Stomach (tissue), 9 donors: Measurements from ENCODE around the gene PNPLA6. TPM values are rescaled to one million over a fixed set of nuclear protein-coding genes. Genes with fewer than 3 reads are reported as not detected.

Source experiments
- DNase-seq, 2 donors: peaks; one replicate each; pipeline versions ENCODE4 v3.0.0 to v3.0.0-alpha.2; 2013 to 2019
- H3K27ac ChIP-seq, 5 donors: fragments of 200-600 bp in 4 of 5; sonication (generic) in 4 of 5; one replicate each; pipeline ENCODE4 v1.5.1; 2013 to 2019; ENCODE audit warnings: mild to moderate bottlenecking in 1 of 5, moderate library complexity in 1 of 5
- H3K27me3 ChIP-seq, 3 donors: fragments of 200-600 bp; sonication (generic); one replicate each; pipeline ENCODE4 v1.5.1; 2017 to 2019; ENCODE audit warnings: mixed run types in 1 of 3
- H3K36me3 ChIP-seq, 4 donors: fragments of 200-600 bp; sonication (generic); 1 replicate in 3 of 4; 2 replicates in 1 of 4; pipeline ENCODE4 v1.5.1; 2016 to 2019
- H3K4me1 ChIP-seq, 4 donors: fragments of 200-600 bp; sonication (generic); one replicate each; pipeline ENCODE4 v1.5.1; 2016 to 2019
- H3K4me3 ChIP-seq, 4 donors: fragments of 200-600 bp; sonication (generic) in 3 of 4; one replicate each; pipeline ENCODE4 v1.5.1; 2016 to 2019; ENCODE audit warnings: mild to moderate bottlenecking in 1 of 4
- H3K9me3 ChIP-seq, 4 donors: fragments of 200-600 bp; sonication (generic); one replicate each; pipeline ENCODE4 v1.5.1; 2016 to 2019
- EP300 ChIP-seq: sonication (generic); formaldehyde crosslinking; IDR thresholded peaks from one replicate; pipeline ENCODE4 v1.6.1; 2017; ENCODE audit warnings: antibody characterized with exemption
- POLR2A ChIP-seq, 4 donors: fragments of 450-650 bp; IDR thresholded peaks; one replicate each; pipeline ENCODE4 v1.6.1; 2016; ENCODE audit warnings: antibody characterized with exemption in 4 of 4, control low read depth in 2 of 4, mild to moderate bottlenecking in 1 of 4, moderate library complexity in 1 of 4
- POLR2AphosphoS5 ChIP-seq, 3 donors: sonication (generic); formaldehyde crosslinking; IDR thresholded peaks; one replicate each; pipeline ENCODE4 v1.6.1; 2016; ENCODE audit warnings: antibody characterized with exemption in 3 of 3
- WGBS, 5 donors: extraction: QIAGEN DNeasy Blood & Tissue Kit in 3 of 5; methylation state at CpG; one replicate each; pipeline versions ENCODE4 v1.1.5 to v1.1.7; 2013 to 2018; 5-methylcytosine and 5-hydroxymethylcytosine counted together
- intact Hi-C: fragments of 100-400 bp; cut with DNase I; formaldehyde crosslinking; loops from one replicate; pipeline ENCODE4 v1.15.1; 2023; ENCODE audit warnings: low total_unique reads
- polyA plus RNA-seq, 3 donors: library from polyadenylated mRNA; stranded (reverse); fragments of 200-250 nt; gene quantifications; one replicate each; pipeline ENCODE4 v1.2.3, GENCODE V29; 2013
- total RNA-seq, 5 donors: library from RNA; depleted of rRNA; stranded (reverse); fragments of >200 nt; gene quantifications; one replicate each; pipeline versions ENCODE4 v1.1.0 to v1.2.3, GENCODE V29; 2014 to 2016
- TF ChIP-seq, protein P1 (sequence below), 7 experiments: fragments of 450-650 bp in 4 of 7; fragments of 200-600 bp in 3 of 7; sonication (generic) in 3 of 7; IDR thresholded peaks; one replicate each; pipeline ENCODE4 v1.5.1; 2016 to 2019; ENCODE audit warnings: antibody characterized with exemption in 7 of 7, control low read depth in 2 of 7, mild to moderate bottlenecking in 1 of 7
- donor health status: healthy with polysubstance abuse.
- donor health status: Bipolar disorder and iron deficiency.
- donor health status: healthy.

PNPLA6 gene
- total and polyA plus RNA-seq, 8 donors, result 15.2 to 357 (median 44.3) TPM

GRCh38 chr19:7521551-7522071, 13.9 kb upstream of the PNPLA6 start:
- Histone ChIP-seq H3K9me3 (no peaks in the 10 kb centered on the region), H3K36me3 (peaks cover 4 to 46% (median 40%) of the 10 kb centered on the region in 4 donors), H3K4me3 (peak overlapping the region; percentile 84 to 93 (median 89)), H3K27me3 (peaks cover 0 to 2% (median 0%) of the 10 kb centered on the region in 3 donors), H3K4me1 (peaks cover 27 to 48% (median 39%) of the 10 kb centered on the region in 4 donors), H3K27ac (peak overlapping the region in 4 of 5 donors; percentile 40 to 83 (median 77))
- TF ChIP-seq EP300 (no peak), POLR2AphosphoS5 (IDR thresholded peaks at IDR 0.05) (no peak), POLR2A (IDR thresholded peaks at IDR 0.05) (no peak)
- TF ChIP-seq, protein P1, sequence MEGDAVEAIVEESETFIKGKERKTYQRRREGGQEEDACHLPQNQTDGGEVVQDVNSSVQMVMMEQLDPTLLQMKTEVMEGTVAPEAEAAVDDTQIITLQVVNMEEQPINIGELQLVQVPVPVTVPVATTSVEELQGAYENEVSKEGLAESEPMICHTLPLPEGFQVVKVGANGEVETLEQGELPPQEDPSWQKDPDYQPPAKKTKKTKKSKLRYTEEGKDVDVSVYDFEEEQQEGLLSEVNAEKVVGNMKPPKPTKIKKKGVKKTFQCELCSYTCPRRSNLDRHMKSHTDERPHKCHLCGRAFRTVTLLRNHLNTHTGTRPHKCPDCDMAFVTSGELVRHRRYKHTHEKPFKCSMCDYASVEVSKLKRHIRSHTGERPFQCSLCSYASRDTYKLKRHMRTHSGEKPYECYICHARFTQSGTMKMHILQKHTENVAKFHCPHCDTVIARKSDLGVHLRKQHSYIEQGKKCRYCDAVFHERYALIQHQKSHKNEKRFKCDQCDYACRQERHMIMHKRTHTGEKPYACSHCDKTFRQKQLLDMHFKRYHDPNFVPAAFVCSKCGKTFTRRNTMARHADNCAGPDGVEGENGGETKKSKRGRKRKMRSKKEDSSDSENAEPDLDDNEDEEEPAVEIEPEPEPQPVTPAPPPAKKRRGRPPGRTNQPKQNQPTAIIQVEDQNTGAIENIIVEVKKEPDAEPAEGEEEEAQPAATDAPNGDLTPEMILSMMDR (IDR thresholded peaks at IDR 0.05), result no peak
- 47 to 62% (median 57%) methylated on average over 10 of the region's 10 CpGs for WGBS, 5 donors
- intact Hi-C loops, result no loop called here
- peak in 1 of 2 donors; percentile 7 for DNase-seq

DNA sequence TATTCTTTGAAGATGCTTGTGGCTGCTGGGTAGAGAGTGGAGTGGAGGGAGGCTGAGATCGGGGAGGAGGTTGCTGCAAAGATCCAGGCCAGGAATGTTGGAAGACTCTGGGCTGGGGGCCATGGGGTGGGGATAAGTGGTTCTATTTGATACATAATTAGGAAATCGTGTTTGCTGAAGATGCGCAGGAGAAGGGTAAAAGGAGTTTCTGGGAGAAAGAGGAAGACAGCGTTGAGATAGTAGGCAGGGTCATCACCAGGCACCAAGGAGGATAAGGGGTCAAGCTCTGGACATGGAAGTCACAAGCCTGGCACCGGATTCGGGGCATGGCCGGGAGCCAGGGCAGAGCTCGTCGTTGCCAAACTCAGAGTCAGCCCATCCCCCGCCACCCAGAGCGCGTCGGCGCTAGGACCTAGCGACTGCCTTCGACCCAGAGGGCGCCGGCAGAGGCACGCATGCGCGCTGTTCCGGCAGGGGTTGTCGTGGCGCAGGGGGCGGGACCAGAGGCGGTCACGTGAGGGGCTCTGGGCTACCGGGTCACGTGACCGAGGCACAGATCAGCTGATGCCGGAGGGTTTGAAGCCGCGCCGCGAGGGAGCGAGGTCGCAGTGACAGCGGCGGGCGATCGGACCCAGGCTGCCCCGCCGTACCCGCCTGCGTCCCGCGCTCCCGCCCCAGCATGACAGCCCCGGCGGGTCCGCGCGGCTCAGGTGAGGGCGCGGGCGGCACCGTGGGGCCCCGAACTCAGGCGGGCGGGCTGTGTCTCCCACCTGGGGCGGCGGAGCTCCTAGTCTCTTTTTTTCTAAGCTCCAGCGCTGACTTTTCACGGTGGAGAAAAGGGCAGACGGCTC, 13.2 kb upstream of the PNPLA6 start, which contains the start of gene MCOLN1:
MCOLN1 (plus strand) TSS at position 553 of the 851 bp plus-strand sequence; CDS start at position 680, 127 bp downstream.
- WGBS, 5 donors, result 0 to 3% (median 1%) methylated on average over 19 to 65 of the region's 65 CpGs
- Histone ChIP-seq H3K27ac (peak within 1 kb of the TSS; percentile 44 to 83 (median 72)), H3K27me3 (no peaks in the 10 kb centered on the region), H3K9me3 (no peaks in the 10 kb centered on the region), H3K4me3 (peak within 1 kb of the TSS; percentile 84 to 93 (median 89)), H3K4me1 (peaks cover 20 to 41% (median 32%) of the 10 kb centered on the region in 4 donors), H3K36me3 (peaks cover 6 to 53% (median 47%) of the 10 kb centered on the region in 4 donors)
- peak; percentile 100 for DNase-seq
- intact Hi-C loops, result no loop called here
- no peak for TF ChIP-seq EP300
- TF ChIP-seq, protein P1 (IDR thresholded peaks at IDR 0.05), result no peak
- TF ChIP-seq POLR2A (IDR thresholded peaks at IDR 0.05), result no peak
- peak; percentile 80 to 99 (median 98) for TF ChIP-seq POLR2AphosphoS5 (IDR thresholded peaks at IDR 0.05)

DNA sequence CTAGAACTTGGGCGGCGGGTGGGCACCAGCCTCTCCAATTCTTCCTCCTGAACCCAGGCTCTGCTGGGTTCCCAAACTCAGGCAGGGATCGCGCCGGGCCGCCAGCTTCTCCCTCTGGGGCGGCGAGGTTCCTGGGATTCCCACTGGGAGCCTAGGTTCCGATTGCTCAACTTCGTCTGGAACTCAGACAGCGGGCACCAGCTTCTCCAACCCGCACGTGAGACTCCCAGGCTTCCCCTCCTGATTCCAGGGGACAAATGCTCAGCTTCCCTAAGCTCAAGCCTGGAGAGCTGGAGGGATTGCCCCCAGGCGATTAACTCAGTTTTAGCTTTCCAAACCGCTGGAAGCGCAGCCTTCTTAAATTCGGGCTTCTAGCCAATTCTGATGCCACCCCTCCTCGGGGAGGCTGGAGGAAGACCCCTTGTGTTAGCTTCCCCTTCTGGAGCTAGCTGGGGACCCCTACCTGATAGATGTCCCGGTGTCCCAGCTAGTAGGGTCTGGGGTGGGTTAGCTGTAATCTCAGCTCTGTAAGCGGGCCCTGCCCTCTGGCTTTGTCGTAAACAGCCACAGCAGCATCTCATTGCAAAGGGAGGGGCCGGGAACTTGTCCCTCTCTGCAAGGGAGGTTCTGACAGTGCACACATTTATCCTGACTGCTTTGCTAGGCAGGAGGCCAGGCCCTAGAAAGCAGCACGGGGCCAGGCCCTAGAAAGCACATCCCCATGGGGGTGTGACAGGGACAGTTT, 12.4 kb upstream of the PNPLA6 start:
- intact Hi-C loops, result no loop called here
- H3K4me1 ChIP-seq, result peaks cover 17 to 33% (median 27%) of the 10 kb centered on the region in 4 donors
- H3K9me3 ChIP-seq, result no peaks in the 10 kb centered on the region
- peak in 1 of 2 donors; percentile 15 for DNase-seq
- no peaks in the 10 kb centered on the region for H3K27me3 ChIP-seq
- H3K36me3 ChIP-seq, result peaks cover 6 to 61% (median 55%) of the 10 kb centered on the region in 4 donors
- 2 to 7% (median 5%) methylated on average over 16 to 23 of the region's 23 CpGs for WGBS, 5 donors
- H3K27ac ChIP-seq, result peak overlapping the region in 4 of 5 donors; percentile 44 to 83 (median 77)
- TF ChIP-seq POLR2A (IDR thresholded peaks at IDR 0.05) (no peak), EP300 (no peak), POLR2AphosphoS5 (IDR thresholded peaks at IDR 0.05) (no peak)
- TF ChIP-seq, protein P1 (IDR thresholded peaks at IDR 0.05), result no peak
- peak overlapping the region; percentile 84 to 93 (median 89) for H3K4me3 ChIP-seq

GRCh38 chr19:7524523-7524922, 11.0 kb upstream of the PNPLA6 start:
- TF ChIP-seq POLR2AphosphoS5 (IDR thresholded peaks at IDR 0.05), result no peak
- TF ChIP-seq, protein P1 (IDR thresholded peaks at IDR 0.05), result no peak
- no peak for TF ChIP-seq POLR2A (IDR thresholded peaks at IDR 0.05)
- no peak for TF ChIP-seq EP300
- H3K4me1 ChIP-seq, result peaks cover 17 to 32% (median 25%) of the 10 kb centered on the region in 4 donors
- no peaks in the 10 kb centered on the region for H3K27me3 ChIP-seq
- no peak for DNase-seq
- WGBS, 5 donors, result 87 to 95% (median 92%) methylated on average over 5 of the region's 5 CpGs
- H3K27ac ChIP-seq, result no peak overlapping the region
- intact Hi-C loops, result no loop called here
- H3K36me3 ChIP-seq, result peaks cover 11 to 69% (median 64%) of the 10 kb centered on the region in 4 donors
- H3K4me3 ChIP-seq, result no peak overlapping the region
- no peaks in the 10 kb centered on the region for H3K9me3 ChIP-seq
